ENCODE measurements around the gene EN1.

Gene EN1

DNA sequence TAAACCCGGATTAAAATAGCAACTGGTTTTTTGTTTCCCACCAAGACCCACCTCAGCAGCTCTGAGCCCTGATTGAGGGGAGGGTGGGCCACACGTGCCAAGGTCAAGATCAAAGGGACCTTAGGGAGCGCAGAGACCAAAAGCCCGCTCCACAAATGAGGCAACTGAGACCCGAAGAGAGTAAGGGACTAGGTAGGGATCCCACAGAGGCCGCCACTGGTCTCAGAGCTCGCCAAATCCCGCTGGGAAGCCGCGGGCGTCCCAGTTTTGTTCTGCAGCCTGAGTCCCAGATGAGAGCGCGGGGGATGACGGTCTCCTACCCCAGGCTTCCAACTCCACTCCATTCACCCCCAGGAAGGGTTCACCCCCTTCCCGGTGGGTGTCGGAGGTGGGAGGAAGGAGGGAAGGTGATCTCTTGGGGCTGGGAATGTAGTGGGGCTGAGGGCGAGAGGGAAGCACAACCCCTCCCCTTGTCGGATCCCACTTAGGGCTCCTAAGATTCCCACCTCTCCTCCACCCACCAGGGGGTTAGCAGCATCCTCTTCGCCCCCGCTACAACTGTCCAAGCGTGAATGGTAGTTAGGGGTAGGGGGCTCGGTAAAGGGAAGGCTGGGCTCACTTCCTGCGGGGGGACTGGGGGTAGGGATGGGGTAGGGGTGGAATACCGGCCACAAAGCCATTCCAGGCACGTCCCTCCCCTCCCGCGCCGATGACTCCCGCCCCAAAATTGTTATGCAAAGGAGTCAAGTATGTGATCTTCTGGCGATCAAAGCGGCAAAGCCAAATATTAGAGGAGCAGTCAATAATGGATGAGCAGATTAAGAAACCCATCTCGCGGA lies 7.3 kb upstream of the EN1 start:
- DNase-seq (ENCODE audit: low spot score) (no peak), ATAC-seq (ENCODE audit: low read depth) (no peak)
- Histone ChIP-seq H3K4me1 (ENCODE audit: insufficient read depth, poor library complexity, severe bottlenecking) (no peaks in the 10 kb centered on the region), H3K27me3 (ENCODE audit: insufficient read depth, poor library complexity, severe bottlenecking) (peaks cover 100% of the 10 kb centered on the region), H3K36me3 (ENCODE audit: low read depth) (no peaks in the 10 kb centered on the region), H3K9me3 (ENCODE audit: severe bottlenecking) (no peaks in the 10 kb centered on the region), H3K4me3 (ENCODE audit: severe bottlenecking) (no peak overlapping the region), H3K27ac (ENCODE audit: poor library complexity, severe bottlenecking) (no peak overlapping the region)
- TF ChIP-seq, protein P1, sequence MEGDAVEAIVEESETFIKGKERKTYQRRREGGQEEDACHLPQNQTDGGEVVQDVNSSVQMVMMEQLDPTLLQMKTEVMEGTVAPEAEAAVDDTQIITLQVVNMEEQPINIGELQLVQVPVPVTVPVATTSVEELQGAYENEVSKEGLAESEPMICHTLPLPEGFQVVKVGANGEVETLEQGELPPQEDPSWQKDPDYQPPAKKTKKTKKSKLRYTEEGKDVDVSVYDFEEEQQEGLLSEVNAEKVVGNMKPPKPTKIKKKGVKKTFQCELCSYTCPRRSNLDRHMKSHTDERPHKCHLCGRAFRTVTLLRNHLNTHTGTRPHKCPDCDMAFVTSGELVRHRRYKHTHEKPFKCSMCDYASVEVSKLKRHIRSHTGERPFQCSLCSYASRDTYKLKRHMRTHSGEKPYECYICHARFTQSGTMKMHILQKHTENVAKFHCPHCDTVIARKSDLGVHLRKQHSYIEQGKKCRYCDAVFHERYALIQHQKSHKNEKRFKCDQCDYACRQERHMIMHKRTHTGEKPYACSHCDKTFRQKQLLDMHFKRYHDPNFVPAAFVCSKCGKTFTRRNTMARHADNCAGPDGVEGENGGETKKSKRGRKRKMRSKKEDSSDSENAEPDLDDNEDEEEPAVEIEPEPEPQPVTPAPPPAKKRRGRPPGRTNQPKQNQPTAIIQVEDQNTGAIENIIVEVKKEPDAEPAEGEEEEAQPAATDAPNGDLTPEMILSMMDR (IDR thresholded peaks at IDR 0.05; ENCODE audit: poor library complexity, severe bottlenecking): no peak

DNA sequence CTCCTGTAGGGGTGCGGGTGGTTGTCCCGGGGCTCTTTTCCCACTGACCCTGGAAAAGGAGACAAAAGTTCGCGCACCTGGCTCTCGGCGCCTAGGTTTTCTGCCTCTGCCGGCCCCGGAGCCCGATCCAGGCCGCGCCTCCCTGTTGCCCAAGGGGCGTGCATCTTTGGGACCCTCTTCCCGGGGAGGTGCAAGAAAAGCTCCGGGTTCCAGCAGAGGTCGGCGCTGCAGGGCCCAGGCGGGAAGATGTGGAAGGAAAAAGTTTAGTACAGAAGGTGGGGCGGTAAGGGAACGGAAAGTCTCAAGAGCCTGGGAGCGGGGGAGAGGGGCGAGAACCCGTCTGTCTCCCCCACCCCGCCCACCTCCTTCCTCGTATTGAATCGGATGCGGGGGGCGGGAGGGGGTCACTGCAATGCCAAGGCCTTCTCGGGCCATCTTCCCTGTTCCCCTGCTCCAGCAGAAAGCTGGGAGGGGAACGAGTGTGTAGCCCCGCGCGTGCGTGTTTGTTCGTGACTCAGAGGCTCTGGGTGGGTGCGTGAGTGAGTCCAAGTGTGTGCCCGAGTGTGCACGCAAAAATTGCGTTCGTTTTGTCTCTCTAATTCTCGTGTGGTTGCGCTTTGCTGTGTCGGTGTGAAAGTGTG lies 6.3 kb upstream of the EN1 start:
- no peaks in the 10 kb centered on the region for H3K36me3 ChIP-seq (ENCODE audit: low read depth)
- no peak overlapping the region for H3K4me3 ChIP-seq (ENCODE audit: severe bottlenecking)
- TF ChIP-seq, protein P1 (IDR thresholded peaks at IDR 0.05; ENCODE audit: poor library complexity, severe bottlenecking): no peak
- peaks cover 100% of the 10 kb centered on the region for H3K27me3 ChIP-seq (ENCODE audit: insufficient read depth, poor library complexity, severe bottlenecking)
- H3K27ac ChIP-seq (ENCODE audit: poor library complexity, severe bottlenecking): no peak overlapping the region
- DNase-seq (ENCODE audit: low spot score) (no peak), ATAC-seq (ENCODE audit: low read depth) (no peak)
- no peaks in the 10 kb centered on the region for H3K4me1 ChIP-seq (ENCODE audit: insufficient read depth, poor library complexity, severe bottlenecking)
- no peaks in the 10 kb centered on the region for H3K9me3 ChIP-seq (ENCODE audit: severe bottlenecking)

DNA sequence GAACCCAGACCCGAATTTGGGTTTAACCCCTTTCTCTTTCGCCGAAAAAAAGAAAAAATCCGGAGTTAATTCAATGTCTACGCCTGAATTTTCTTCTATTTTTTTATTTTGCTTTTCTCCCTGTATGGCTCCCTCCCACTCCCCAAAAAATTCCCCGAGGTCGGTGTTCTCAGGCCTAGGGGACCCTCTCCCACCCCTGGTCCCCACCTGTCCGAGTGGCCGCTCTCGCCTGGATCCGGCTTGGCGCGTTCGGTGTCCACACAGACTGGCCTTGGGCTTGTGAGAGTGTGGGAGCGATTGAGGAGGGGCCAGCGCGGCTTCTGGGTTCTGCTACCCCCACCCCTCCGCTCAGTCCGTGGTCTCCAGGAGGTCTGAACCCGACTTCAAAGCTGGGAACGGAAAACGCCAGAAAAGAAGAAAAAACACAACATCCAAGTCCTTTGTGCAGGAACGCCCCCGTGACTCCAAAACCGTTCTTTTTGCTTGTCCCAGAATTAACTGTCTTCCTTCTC lies 5.7 kb upstream of the EN1 start:
- no peaks in the 10 kb centered on the region for H3K4me1 ChIP-seq (ENCODE audit: insufficient read depth, poor library complexity, severe bottlenecking)
- peaks cover 100% of the 10 kb centered on the region for H3K27me3 ChIP-seq (ENCODE audit: insufficient read depth, poor library complexity, severe bottlenecking)
- H3K27ac ChIP-seq (ENCODE audit: poor library complexity, severe bottlenecking): no peak overlapping the region
- H3K4me3 ChIP-seq (ENCODE audit: severe bottlenecking): no peak overlapping the region
- DNase-seq (ENCODE audit: low spot score) (no peak), ATAC-seq (ENCODE audit: low read depth) (no peak)
- H3K36me3 ChIP-seq (ENCODE audit: low read depth): no peaks in the 10 kb centered on the region
- H3K9me3 ChIP-seq (ENCODE audit: severe bottlenecking): no peaks in the 10 kb centered on the region
- TF ChIP-seq, protein P1 (IDR thresholded peaks at IDR 0.05; ENCODE audit: poor library complexity, severe bottlenecking): no peak

DNA sequence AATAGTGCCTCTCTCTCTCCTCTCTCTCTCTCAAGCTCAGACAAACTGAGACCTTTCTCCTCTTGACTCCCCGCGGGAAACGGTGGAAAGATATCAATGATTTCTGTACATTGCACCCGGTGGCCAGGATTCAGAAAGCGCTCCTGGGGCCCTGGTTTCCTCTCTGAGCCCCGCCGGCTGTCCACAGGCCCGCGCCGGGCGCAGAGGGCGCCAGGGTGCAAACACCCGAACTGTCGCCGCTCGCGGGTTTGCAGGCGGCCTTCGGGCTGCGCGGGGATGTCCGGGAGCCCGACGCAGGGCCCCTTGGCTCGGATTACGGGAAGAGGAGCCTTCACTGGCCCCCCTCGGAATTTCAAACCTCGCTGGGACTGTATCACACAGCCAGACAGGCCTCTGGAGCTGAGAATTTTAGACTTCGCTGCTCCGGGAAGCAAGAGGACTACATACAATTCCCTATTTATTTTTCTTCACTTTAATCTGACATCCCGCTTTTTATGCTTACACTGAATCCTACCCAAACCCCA lies 5.2 kb upstream of the EN1 start:
- Histone ChIP-seq H3K4me1 (ENCODE audit: insufficient read depth, poor library complexity, severe bottlenecking) (no peaks in the 10 kb centered on the region), H3K27me3 (ENCODE audit: insufficient read depth, poor library complexity, severe bottlenecking) (peaks cover 100% of the 10 kb centered on the region), H3K36me3 (ENCODE audit: low read depth) (no peaks in the 10 kb centered on the region), H3K9me3 (ENCODE audit: severe bottlenecking) (no peaks in the 10 kb centered on the region), H3K27ac (ENCODE audit: poor library complexity, severe bottlenecking) (no peak overlapping the region), H3K4me3 (ENCODE audit: severe bottlenecking) (no peak overlapping the region)
- DNase-seq (ENCODE audit: low spot score) (no peak), ATAC-seq (ENCODE audit: low read depth) (no peak)
- TF ChIP-seq, protein P1 (IDR thresholded peaks at IDR 0.05; ENCODE audit: poor library complexity, severe bottlenecking): no peak

Measured in RWPE2 (cell line).